Parathyroid adenoma (tissue), 2 donors: ENCODE measurements around the gene DUOXA1.
"Not testable (repeated sequence)": the region's sequence is repeated elsewhere in the genome, so short reads cannot be mapped to it uniquely, and the experiment has no call there.

Experiments
- H2AFZ ChIP-seq: fragments of 300-600 bp; sonication (generic); one replicate; pipeline ENCODE4 v1.7.0; 2017; ENCODE audit warnings: antibody characterized with exemption, mild to moderate bottlenecking
- H3K27ac ChIP-seq: fragments of 300-600 bp; sonication (generic); one replicate; pipeline ENCODE4 v1.7.0; 2017
- H3K27me3 ChIP-seq: fragments of 300-600 bp; sonication (generic); one replicate; pipeline ENCODE4 v1.7.0; 2017; ENCODE audit warnings: low read length; ENCODE audit not compliant: control insufficient read depth, insufficient read depth
- H3K36me3 ChIP-seq: fragments of 300-600 bp; sonication (generic); one replicate; pipeline ENCODE4 v1.7.0; 2017; ENCODE audit warnings: low read length; ENCODE audit not compliant: control insufficient read depth, insufficient read depth
- H3K4me1 ChIP-seq: fragments of 300-600 bp; sonication (generic); one replicate; pipeline ENCODE4 v1.7.0; 2017; ENCODE audit warnings: control low read depth
- H3K4me2 ChIP-seq: fragments of 300-600 bp; sonication (generic); one replicate; pipeline ENCODE4 v1.7.0; 2017; ENCODE audit warnings: low read length
- H3K4me3 ChIP-seq: fragments of 300-600 bp; sonication (generic); one replicate; pipeline ENCODE4 v1.7.0; 2017; ENCODE audit warnings: low read depth, low read length
- H3K79me2 ChIP-seq: fragments of 300-600 bp; sonication (generic); one replicate; pipeline ENCODE4 v1.7.0; 2017; ENCODE audit warnings: control low read depth
- H3K9ac ChIP-seq: fragments of 300-600 bp; sonication (generic); one replicate; pipeline ENCODE4 v1.7.0; 2017; ENCODE audit warnings: mild to moderate bottlenecking
- H3K9me3 ChIP-seq: fragments of 300-600 bp; sonication (generic); one replicate; pipeline ENCODE4 v1.7.0; 2017; ENCODE audit warnings: low read length; ENCODE audit not compliant: control insufficient read depth
- donor health status: primary hyperparathyroidism.

DUOXA1 gene

GRCh38 chr15:45079201-45079600, 50.5 kb downstream of the DUOXA1 start:
- H3K9ac ChIP-seq, H3K27ac ChIP-seq, H3K4me3 ChIP-seq: not testable (repeated sequence)

GRCh38 chr15:45077391-45077790, 52.3 kb downstream of the DUOXA1 start:
- H3K9me3 ChIP-seq, H3K4me2 ChIP-seq, H2AFZ ChIP-seq, H3K4me3 ChIP-seq, H3K4me1 ChIP-seq, H3K27ac ChIP-seq, H3K27me3 ChIP-seq, H3K79me2 ChIP-seq, H3K36me3 ChIP-seq, H3K9ac ChIP-seq: not testable (repeated sequence)

More at GRCh38 chr15:45079201-45079600, 50.5 kb downstream of the DUOXA1 start:
- H3K4me2 ChIP-seq, H3K27me3 ChIP-seq, H3K4me1 ChIP-seq, H2AFZ ChIP-seq, H3K36me3 ChIP-seq, H3K79me2 ChIP-seq, H3K9me3 ChIP-seq: not testable (repeated sequence)

GRCh38 chr15:45075440-45076320, 54.0 kb downstream of the DUOXA1 start:
- H3K79me2 ChIP-seq, H3K36me3 ChIP-seq, H3K9me3 ChIP-seq, H3K4me2 ChIP-seq, H3K4me3 ChIP-seq, H3K27me3 ChIP-seq, H3K4me1 ChIP-seq, H2AFZ ChIP-seq, H3K9ac ChIP-seq, H3K27ac ChIP-seq: not testable (repeated sequence)

- H3K36me3 ChIP-seq, H3K27ac ChIP-seq, H3K27me3 ChIP-seq, H3K9me3 ChIP-seq, H3K4me1 ChIP-seq, H3K79me2 ChIP-seq, H3K9ac ChIP-seq, H3K4me3 ChIP-seq, H2AFZ ChIP-seq, H3K4me2 ChIP-seq: not testable (repeated sequence)
These were observed 56.1 kb downstream of the DUOXA1 start for GRCh38 chr15:45073602-45074001.

GRCh38 chr15:45069942-45070360, 59.7 kb downstream of the DUOXA1 start:
- not testable (repeated sequence) for H3K9ac ChIP-seq, H3K9me3 ChIP-seq, H3K27me3 ChIP-seq, H3K4me1 ChIP-seq, H3K36me3 ChIP-seq, H2AFZ ChIP-seq, H3K79me2 ChIP-seq, H3K4me2 ChIP-seq, H3K4me3 ChIP-seq, H3K27ac ChIP-seq
